Activated effector memory CD4-positive, alpha-beta T cell treated with Interleukin-2 at 50 U/mL for 16 hours (primary cell): ENCODE data around the gene TBATA.

Source experiments
- DNase-seq: peaks from one replicate; pipeline ENCODE4 v3.0.0-alpha.2; 2020

TBATA gene

DNA sequence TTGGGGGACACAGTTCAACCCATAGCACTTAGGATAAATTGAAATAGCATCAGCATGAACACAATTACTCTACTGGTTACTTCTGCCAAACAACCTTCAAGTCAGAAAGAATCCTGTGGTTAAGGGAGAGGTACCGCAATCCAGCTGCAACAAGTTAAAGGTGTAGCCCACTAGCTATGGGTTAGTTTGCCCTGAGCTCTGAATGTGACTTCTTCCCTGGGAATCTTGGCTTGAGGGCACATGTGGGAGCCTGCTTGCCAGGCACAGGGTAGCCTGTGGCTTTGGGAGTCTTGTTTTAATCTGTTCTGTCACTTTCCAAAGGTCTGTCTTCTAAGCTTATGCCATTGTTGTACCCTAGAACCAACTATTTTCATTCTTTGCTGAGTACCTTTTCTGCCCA is 21.7 kb upstream of the TBATA start:
- DNase-seq = no peak

DNA sequence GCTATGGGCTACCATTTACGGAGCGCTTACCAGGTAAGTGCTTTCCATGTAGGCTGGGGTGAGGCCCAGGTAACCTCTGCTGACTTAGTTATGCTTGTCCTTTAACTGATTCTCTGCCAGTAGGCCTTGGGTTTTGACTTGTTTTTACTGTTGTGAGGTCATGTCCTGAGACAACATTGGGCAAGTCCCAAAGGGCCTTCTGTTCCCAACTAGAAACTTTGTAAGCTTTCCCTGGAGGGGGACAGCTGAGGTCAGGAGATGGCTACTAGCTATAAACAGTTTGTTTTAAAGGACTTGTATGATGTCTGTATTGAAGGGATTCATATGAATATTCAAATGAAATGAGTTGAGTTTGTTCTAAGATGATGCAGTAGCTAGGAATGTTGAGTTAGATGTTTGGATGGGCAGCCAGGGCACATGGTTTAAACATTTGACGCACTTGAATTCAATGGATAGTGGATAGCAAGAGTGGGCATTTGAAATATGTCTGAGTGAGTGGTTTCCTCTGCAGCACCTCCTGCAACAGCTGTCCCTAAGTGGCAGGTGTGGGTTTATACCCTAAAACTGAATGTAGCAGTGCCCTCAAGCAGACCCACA is 20.5 kb upstream of the TBATA start:
- no peak for DNase-seq

DNA sequence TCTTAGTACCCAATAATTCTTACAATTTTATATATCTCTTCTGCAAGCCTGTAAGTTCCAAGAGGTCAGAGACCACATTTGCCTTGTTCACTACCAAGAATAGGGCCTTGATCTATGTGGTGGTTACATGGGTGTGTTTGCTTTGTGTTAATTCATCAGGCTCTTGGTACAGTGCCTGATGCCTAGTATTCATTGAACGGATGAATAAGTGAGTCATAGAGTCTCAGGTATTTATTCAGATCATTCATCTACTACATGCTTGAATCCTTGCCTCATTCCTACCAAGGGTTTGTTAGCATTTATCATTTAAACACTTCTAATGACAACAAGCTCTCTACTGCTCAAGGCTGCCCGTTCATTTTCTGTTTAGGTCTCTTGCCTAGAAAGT is 19.2 kb upstream of the TBATA start:
- DNase-seq = no peak

DNA sequence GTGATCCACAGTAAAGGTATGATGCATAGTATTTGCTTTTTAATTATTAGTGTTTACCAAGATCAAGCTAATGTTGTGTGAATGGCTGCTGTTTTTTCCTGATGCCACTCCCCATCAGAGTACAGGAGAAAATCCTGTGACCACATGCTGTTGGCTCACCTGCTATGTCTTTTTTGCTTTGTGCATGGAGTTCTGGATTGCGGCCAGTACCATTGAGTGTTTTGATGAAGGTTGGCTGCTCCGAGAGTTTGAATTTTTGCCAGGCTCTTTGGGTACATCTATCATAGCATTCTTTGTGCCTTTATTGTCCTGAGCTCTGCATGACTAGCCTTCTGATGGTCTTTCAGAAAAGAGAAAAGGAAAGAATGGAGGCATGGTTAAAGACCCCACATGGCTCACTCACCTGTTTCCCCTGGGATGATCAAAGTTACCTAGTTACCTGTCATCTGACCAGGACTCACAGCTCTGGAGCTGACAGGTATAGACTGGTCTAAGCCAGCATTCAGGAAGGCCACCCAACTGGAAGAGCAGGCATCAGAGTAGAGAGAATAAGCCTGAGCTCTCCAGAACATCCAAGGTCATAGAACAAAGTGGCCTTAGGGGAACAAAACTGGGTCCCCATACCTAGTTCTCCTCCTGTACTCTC is 18.7 kb upstream of the TBATA start:
- no peak for DNase-seq

DNA sequence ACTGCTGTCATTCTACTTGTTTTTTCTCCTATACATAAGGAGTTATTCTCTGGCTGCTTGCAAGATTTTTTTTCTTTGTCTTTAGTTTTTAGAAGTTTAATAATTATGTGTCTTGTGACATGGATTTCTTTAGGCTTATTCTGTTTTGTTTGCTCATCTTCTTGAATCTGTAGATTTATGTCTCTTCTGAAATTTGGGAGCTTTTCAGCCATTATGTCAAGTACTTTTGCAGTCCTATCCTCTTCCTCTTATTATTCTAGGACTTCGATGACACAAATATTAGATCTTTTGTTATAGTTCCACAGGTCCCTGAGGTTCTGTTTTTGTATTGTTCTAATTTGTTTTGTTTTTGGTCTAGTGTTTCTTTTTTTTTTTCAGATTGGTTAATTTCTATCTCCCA is 16.7 kb upstream of the TBATA start:
- DNase-seq = no peak

DNA sequence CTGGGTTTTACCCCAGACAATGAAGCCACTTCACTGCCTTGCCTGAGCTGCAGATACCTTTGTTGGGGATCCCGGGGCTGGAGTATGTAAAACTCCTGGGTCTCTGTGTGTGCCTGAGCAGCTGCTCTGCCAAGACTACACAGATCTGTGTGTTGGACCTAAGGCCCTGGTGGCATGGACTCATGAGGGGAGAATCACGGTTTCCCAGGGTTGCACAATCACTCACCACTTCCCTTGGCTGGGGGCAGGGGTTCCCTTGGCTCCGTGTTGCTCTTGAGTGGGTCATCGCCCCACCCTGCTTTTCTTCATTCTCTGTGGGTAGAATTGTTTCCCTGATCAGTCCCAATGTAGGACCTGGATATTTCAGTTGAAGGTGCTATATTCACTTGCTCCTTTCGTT is 13.9 kb upstream of the TBATA start:
- no peak for DNase-seq

DNA sequence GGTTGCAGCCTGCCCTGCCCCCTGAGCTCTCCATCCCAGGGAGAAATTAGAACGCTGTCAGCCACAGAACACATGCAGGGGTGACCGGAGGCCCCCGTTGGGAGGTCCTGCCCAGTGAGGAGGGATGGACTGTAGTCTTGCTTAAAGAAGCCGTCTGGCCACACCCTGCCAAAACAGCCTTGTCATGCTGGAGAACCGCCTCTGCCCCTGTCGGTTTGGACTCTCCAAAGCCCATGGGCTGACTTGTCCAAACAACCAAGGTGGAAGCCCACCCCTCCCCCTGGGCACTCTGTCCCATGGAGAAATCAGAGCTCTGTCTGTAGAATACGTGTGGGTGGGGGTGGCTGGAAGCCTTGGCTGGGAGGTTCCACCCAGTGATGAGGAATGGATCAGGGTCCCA is 12.7 kb upstream of the TBATA start:
- DNase-seq = no peak

DNA sequence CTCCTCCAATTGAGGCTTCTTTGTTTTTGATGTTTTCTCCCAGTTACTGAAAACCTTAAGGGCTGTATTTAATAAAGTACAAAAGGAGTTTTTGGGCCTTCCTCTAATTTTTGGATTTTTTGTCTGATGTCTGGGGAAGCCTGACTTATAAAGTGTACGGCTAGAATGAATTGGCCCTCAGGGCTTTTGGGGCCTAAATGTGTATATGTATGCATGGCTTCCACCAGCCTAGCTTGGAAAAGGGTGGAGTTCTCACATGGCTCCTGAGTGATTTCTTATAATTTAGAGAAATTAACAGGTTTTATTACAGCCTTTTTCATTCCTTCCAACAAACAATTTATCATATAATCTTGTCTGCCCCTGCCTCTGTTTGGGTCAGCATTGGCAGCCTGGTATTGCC is 10.4 kb upstream of the TBATA start:
- DNase-seq = no peak

DNA sequence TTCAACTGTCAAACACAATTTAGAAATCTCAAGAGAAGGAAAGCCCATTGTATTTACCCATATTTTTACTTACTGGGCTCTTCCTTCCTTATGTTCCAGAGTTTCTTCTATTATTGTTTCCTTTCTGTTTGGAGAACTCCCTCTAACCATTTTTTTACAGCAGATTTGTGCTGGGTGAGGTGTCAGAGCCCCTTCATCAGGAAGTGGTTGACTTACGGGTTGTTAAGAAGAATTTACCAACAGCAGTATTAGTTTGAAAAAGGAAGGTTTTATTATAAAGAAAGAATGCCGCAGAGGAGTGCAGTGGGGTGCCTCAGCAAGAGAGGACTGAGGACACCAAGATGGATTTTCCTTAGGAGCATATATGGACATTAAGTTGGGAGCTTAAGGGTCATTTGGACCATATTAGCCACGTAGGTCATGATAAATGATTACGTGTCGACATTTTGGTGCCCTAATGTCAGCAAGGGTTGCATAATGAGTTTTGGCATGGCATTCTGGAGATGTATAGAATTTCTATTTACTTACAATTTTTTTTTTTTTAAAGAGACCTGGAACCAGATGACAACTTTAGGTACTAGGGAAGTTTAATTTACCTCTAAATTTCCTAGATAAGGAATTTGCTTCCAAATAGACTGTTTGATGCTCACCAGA is 6.3 kb upstream of the TBATA start:
- DNase-seq = no peak

DNA sequence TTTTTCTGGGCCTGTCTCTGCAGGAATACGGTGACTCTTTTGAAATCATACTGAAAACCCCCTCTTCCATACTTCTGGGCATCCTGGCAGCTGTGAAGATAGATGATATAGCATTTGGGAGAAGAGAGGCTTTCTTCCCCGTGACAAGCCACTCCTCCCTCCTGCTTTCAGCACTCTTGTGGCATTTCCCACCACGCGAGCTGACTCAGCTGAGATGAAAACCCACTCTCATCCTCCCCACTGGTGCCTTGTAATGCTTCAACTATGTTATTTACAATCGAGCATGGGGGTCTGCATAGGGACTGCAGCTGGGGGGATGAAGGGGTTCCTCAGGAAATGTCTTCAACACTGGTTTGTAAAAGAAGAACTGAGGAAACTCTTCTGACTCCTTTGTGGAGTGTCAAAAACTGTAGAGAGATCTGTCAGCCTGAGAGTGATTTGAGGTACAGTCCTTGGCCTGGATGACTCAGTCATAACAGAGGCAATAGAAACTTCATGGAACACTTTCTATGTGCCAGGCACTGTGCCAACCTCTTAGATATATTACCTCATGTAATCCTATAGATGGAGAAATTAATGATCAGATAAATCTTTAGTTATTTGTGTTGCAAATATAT is 1.7 kb upstream of the TBATA start:
- no peak for DNase-seq

DNA sequence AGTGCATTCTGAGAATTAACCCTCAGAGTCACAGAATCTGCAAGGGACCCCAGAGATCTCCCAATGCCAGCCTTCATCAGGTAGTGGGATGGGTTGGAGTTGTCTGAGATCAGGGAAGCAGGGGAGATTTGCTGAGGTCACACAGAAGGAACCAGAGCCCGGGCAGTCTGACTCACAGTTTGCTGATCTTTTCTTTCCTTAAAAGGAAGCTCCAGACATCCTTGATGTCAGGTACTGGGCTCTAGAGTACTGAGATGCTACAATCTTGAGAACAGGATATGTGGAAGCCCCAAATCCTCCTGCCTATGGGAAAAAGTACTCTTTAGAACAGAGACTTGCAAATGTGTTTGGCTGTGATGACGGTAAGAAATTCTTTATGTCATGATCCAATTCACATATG is 706 bp downstream of the TBATA start:
- no peak for DNase-seq

DNA sequence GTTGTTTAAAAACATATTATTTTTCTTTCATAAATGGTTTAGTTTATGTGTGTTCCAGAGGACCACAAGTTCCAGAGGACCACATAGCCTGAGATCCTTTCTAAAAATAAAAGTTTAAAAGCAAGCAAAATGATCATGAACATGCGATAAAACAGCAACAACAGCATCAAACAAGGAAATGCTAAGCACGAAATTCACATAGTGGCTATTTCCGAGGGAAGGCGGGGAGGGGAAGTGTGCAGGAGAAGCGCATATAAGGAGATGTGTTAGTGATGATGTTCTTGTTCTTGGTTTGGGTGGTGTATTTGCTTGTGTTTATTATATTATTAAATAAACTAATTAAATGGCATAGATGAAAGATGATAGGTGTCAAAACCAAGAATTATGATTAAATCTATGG is 1.2 kb downstream of the TBATA start:
- DNase-seq = no peak

DNA sequence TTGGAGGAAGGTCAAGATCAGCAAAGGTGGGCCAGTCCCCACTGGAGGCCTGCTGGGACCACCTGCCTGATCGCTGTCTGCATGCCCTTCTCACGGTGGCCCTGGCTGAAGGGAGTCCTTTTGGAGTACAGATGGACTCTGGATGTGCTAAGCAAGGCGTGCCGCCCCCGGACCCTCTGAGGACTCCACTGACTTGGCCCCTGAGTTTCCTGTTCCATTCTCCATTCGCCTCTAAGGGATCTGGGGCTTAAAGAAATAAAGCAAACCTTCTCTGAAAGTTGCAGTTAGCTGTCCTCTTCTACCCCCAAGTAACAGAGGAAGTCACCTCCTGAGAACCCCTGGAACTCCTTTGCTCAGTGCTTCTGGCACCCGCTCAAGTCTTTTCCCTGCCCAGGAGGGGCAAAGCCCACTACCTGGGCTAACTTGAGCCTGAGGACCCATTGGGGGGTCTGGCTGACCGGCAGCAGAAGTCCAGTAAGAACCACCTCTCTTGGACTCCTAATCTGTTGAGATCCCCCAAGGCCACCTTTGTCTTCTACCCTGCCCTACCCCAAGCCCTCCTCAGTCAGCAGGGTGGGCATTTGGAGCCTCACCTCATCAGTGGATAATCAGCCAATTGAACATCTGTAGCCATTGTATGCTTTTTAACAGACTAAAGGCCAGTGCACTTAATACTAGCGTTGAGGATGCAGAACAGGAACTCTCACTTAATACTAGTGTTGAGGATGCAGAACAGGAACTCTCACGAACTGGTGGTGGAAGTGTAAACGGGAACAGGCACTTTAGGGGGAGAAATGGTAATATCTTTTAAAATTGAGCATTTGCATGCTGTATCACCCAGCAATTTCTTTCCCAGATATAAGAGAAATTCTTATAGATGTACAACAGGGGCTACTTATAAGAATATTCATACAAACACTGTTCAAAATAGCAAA is 2.2 kb downstream of the TBATA start:
- no peak for DNase-seq

DNA sequence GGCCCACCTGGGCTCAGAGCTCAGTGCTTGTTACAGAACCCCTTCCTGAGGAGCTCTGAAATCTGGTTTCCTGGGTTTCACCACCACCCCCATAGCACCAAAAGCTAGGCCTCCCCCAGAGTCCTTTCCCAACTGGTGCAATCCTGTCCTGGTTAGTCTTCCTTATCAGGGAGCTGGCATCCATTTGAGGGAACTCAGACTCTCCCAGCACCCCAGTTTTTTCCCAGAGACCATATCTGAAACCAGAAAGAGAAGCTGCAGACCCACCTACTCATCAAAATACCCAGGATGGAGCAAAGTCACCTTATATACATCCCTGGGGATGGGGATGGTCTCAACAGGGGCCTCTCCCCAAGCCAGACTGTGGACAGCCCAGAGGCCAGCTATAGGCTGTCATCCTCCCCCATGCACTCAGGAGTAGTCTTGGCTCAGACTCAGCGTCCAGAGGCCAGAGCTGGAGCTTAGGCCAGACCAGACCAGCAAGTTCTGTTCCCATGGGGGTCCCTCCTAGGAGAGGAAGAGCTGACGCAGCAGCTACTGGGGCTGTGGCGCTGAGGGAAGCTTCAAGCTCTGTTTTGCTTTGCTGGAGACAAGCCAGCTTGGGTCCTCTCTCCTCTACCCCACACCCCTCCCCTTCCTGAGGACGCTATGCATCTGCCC is 3.0 kb downstream of the TBATA start:
- no peak for DNase-seq

DNA sequence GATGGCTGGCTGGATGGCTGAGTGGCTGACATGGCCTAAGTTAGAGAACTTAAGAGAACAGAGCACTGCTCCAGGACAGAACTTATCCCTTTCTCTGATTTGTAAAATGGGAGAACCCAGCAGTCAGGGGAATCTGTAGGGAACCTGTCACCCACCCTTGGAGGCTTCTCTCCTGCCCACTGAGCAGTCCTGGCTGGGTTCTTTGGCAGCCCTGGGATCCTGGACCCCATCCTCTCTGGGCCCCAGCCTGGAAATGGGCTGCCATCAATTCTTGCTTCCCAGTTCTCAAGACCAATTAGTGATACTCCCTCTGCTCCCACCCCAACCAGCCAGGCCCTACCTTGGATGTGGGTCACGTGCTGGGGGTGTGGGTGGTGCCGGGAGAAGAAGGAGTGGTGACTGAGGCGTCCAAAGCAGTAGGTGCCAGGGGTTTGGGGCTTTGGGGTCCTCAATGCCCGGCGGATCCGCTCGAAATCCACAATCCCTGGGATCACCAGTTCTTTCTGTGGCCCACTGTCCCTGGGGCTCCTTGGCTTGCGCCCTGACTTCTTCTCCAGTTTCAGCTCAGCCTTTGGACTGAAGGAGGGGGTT is 3.6 kb downstream of the TBATA start:
- DNase-seq = no peak

DNA sequence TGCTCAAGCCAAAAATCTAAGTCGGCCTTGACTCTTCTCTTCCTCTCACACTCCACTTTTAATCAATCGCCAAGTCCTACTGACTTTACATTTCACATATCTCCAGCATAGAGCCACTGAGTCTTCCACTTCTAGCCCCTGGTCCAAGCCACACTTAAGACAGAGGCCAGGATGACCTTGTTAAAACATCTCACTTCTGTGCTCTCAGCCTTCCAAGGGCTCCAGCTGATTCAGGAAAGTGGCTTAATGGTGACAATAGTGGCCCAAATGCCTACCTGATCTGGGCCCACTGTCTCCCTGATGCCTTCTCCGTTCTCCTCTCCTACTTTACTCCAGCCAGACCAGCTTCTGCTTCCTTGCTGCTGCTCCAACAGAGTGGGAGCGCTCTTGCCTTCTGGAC is 4.4 kb downstream of the TBATA start:
- DNase-seq = no peak

DNA sequence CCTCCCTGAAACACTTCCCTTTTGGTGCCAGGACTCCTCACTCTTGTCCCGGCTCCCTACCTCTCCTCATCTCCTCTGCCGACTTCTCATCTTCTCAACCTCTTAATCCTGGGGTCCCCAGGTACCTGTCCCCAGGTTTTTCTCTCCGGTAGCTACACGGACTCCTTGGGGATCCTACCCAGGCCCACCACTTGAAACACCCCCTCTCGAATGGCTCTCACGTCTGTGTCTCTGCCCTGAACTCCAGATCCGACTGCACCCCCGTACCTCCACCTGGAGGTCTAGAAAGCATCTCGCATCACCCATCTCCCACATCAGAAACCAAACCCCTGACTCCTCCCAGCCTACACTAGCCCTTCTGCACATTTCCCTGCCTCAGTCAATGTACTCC is 4.8 kb downstream of the TBATA start:
- no peak for DNase-seq

DNA sequence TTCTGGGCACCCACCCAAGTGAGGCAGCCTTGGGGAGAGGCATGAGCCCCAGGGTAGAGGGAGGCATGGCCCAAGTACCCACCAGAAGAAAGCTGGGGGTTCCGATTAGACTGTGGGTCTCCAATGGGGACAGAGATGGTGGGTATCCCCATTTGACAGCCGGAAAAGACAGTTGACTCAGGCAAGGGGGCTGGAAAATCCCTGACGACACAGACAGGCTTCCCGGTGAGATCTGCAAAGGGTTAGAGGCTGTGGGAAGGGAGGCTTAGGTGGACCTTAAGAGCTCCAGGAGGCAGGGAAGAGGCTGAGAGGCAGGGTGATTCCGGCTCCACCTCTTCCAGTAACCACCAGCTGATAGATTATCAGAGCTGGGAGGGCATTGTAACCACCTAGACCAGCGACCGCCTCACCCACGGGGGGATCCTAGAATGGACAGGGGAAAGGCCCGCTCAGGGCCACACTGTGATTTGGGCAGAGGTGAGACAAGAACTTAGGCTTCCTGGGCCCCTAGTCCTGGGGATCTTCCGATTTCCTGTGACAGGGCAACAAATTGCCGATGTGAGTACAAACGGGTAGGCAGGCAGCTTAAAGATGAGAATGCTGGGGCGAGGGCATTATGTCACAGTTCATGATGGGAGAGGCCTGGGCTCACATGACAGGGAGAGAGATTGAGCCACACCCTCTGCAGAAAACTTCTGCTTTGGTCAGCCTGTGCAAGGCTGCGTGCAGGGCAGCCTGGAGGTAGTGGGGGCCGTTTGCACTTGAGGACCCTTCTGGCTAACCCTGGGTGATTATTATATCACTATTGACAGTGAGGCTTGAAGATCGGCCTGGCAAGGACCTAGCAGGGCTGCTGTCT is 5.4 kb downstream of the TBATA start:
- DNase-seq = no peak

DNA sequence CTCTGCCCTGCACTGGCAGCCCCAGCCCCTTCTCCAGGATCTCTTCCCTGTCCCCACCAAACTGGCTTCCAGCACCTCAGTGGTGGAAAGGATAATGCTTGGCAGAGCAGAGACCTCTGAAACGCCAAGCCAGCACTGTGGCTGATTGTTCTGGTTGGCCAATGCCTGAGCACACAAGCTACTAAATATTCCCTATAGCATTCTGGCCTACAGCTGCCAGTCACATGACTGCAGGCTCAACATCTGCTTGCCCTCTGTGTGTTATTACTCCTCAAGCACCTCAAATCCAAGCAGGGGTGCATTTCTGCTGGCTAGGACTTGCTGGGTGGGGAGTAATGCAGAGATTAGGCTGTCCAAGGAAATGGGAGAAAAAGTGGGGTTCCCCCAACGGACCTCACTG is 6.1 kb downstream of the TBATA start:
- no peak for DNase-seq

DNA sequence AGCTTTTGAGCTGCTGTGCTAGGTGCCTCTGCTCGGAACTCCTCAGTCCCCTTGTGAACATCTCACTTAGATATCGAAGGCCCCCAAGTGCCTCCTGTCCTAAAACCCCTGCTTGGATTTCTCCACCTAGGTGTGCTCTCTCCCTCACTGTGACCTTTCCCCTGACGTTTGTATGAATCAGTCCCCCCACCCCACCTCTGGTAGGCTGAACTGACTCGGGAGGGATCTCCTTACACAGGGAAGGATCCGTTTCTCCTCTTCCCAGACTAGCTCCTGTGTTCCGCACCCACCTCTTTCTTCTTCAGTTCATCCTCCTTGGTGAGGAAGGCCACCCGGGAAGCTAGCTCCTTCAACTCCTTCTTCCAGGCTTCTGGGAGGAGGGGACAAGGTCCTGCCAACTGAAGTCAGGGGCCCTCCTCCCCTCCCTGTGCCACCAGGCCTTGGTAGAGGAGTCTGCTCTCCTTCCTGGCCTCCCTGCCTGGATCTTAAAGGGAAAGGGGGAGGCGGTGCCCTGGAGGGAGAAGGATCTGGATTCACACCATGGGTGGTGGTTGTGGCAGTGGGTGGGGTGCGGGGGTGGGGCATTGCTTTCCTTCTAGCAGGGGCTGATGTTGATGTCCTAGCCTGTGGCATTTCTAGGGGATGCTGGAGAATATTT is 6.8 kb downstream of the TBATA start:
- DNase-seq = no peak
